DMS114 treated with DMSO at 0.1 percent for 48 hours (cell line): ENCODE results near the gene PDE4D.

Source experiments
- DNase-seq: peaks from one replicate; lab custom pipeline; 2025; ENCODE audit not compliant: unreplicated experiment; lab: John Stamatoyannopoulos, UW

PDE4D gene

GRCh38 chr5:59197911-59198310 is 695.6 kb downstream of the PDE4D start:
- DNase-seq: no peak

DNA sequence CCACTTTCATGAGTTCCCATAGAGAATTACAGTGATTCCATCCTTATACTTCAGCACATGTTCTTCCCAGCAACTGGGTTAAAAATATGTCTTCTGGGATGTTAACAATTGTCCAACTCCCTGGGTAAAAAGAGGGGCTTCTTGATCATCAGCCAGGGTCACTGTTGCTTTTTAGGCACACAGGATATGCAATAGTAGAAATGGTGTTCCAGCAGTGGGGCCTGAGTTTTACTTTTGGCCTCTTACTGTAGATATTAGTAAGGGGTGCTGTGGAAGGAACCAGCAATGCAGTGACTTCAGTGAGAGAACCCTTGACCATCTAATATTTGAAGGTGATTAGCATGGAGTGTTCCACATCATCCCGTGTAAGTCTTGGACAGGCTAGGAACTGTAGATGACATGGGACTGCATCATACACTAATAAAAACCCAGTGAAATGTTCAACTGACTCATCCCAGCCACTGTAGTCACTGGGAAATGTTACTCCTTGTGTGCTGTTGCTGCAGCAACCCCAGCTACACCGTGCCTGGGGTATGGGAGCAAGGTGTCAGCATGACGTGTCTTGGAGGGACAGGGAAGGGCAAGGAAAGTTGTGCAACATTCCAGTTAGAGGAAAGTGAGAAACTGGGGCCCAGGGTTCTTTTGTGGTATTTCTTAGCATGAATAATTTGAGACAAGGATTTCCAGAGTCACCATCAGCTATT is 699.8 kb downstream of the PDE4D start:
- DNase-seq: no peak

GRCh38 chr5:59190746-59191145 is 702.8 kb downstream of the PDE4D start:
- DNase-seq: no peak

DNA sequence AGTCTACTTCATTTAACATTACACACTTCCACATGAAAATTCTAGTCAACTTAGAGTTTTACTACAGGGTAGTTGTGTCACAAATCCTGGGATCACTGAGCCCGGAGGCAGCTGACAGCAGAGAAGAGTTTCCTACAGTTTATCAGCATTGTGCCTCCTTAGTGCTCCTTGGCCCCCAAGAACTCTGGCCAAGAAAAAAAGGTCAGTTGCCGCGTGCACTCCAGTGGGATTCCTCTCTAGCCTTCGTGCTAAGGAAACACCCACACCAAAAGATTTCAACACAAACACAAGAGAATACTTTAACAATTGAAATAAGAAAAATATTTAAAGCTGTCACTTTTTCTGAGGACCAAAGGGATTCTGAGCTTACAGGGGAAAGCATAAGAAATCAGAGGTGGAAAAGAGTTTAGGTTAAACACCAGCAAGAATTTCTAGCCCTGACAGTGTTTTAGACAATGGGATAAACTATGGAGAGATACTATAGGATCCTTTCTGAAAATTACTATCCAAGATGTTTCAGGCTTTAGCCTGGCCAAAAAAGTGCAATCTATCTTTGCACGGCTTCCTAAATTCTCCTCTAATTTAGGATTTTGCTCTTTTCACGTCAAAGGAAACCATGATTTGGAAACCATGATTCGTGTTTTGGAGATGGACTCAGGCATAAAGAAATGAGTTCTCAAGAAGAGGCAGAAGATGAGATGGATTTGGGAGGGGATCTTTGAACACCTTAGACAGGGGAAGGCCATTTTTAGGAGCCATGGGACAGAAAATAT is 703.9 kb downstream of the PDE4D start:
- peak; percentile 60 for DNase-seq

DNA sequence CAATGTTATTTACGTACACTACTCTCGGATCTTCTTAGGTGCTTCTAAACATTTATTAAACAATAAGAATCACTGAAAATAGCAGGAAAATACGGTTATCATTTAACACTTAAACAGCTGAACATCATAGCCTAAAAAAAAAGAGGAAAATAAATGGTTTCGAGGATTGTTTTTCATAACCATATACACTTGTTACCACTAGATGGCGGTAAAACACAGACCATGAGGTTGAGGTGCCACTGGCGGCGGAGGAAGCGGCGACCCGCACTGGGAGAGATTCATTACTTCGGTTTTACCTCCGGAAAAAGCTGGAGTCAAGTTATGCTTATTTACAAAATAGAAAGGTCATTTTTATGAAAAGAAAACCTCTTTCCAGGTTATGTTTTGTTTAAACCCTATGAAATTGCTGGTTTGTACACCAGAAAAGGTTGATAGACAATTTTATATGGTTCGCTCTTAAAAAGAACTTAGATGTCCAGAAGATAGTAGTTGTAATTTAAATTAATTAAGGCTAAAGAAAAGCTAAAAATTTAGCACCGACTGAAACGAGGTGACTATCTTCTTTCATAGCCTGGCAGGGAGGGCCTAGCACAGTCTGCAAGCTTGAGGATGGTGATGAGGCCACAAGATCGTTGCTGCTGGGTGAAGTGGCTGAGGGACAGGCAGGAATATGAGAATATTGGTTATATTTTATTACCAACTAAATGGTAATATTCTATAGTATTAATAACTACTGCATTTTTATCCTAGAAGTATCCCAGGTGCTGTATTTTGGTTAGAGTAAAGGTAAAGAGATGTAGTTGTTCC is 704.9 kb downstream of the PDE4D start:
- peak; percentile 80 for DNase-seq

- DNase-seq: peak; percentile 38
These were observed 705.7 kb downstream of the PDE4D start for GRCh38 chr5:59187857-59188256.

DNA sequence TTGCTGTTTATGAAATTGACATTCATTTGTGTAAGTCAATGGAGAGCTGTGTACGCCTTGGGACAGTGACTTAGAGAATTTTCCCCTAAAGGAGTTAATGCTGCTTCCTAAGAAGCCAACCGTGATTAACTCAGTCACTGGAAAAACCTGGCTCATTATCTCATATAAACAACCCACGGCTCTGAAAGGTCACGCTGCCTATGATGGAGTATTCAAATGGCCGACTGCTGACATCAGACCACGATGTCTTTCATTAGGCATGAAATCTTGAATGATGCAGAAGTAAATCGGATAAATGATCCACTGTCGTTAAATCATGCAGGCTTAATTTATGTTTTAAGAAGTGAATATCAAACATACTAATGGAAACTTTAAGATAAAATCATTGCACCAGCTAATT is 706.9 kb downstream of the PDE4D start:
- peak; percentile 76 for DNase-seq

GRCh38 chr5:59185757-59186385 is 707.7 kb downstream of the PDE4D start:
- no peak for DNase-seq

GRCh38 chr5:59184769-59185168 is 708.8 kb downstream of the PDE4D start:
- DNase-seq: no peak

GRCh38 chr5:59182760-59183159 is 710.8 kb downstream of the PDE4D start:
- DNase-seq: no peak

GRCh38 chr5:59180515-59180914 is 713.0 kb downstream of the PDE4D start:
- no peak for DNase-seq

GRCh38 chr5:59179704-59180103 is 713.8 kb downstream of the PDE4D start:
- no peak for DNase-seq

GRCh38 chr5:59178482-59178881 is 715.0 kb downstream of the PDE4D start:
- DNase-seq: no peak

- no peak for DNase-seq
These were observed 715.5 kb downstream of the PDE4D start for GRCh38 chr5:59178071-59178470.

DNA sequence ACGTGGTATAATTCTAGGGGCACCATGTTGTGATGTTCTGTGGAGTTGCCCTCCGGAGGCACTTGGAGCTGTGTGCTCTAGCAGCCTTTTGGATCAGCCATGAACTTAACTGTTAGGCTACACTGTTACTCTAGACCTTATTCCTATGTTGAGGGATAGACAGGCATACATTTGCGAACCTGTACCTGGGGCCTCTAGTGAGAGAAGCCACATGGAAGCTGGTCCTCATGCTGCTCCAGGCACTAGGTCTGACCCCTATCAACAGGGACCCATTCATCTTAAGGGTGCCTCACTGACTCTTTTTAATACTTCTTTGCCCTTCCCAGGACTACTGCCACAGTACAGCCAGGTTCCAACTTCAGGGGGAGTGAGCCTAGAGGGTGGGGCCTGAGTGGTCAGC is 715.9 kb downstream of the PDE4D start:
- DNase-seq: no peak

DNA sequence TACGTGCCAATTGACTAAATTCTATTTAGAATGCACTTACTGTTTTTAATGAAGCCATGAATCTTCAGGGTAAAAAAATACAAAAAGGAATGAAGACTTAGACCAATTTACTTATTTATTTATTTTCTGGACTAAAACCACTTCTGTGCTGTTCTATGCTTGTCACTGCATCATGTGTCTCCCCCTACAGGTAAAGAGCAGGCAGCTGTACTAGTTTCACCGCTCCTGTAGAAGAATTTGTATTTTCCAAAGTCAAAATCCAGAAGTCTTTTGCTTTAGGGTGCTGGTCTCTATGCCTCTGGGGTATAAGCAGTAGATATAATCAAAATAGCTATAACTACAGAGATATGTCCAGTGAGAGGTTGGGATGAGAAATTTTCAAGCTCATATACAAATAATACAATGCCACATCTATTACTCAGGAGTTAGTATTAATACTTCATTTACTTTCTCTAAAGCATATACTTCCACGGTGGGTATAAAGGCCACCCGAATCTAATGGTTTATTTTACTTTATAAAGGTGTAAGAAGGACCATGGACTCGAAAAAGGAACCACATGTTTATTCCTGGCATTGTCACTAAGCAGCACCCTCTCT is 719.2 kb downstream of the PDE4D start:
- DNase-seq: peak; percentile 52

GRCh38 chr5:59173578-59173977 is 719.9 kb downstream of the PDE4D start:
- DNase-seq: peak; percentile 43

DNA sequence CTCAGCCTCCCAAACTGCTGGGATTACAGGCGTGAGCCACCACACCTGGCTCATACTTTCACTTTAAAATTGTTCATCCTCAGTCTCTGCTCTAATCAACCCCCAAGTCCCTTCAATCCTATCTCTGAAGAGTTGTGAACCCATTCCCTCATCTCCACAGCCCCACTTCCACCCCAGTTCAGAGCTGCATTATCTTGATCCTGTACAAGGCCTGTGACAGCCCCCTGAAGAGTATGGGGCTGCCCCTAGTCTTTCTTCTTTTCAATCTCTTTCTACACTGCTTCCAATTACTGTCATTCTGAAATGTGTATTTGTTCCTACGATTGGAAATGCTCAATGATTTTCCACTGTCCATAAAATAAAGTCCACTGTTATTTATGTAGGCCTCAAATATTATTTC is 722.4 kb downstream of the PDE4D start:
- no peak for DNase-seq

DNA sequence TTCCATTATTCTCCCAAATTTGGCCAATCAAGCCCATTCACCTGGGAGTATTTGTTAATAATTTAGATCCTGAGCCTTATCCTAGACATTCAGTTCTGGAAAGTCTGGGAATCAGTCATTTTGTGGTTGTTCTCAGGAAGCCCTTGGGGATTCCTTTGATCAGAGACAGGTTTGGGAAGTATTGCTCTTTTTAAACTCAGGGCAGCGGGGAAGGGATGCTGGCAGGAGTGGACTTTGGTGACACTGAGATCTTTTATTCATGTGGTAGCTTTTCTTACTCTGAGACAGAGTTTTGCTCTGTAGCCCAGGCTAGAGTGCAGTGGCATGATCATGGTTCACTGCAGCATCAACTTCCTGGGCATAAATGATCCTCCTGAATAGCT is 723.8 kb downstream of the PDE4D start:
- DNase-seq: no peak

DNA sequence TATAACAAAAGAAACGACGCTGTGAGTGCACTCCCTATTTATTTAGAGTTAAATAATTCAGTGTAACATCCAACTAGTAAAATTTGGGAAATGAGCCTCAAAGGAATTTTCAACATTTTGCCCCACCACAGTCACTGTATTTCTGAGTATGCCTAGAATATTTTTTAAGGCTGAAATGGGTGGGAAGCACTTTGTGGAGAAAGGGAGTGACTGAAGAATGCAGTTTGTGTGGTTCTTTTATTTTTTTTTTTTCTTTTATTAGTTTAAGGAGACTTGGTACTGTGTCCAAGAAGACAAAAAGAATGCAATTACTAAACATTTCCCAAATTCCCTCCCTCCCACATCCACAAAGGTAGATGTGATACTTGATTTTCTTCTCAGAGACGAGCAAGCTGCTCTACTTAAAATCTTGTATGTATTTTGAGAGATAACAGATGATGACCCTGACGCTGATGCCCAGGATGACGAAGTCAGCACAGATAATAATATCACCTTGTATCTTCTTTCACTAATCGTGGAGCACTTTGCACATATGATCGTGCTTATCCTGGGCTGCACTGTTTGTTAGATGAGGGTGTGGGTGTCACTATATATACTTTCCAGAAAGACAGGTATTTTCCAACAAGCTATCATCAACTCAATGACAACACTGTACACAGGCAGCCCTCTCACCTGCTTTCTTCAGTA is 724.3 kb downstream of the PDE4D start:
- DNase-seq: no peak
